RWPE1 (cell line): Measurements from ENCODE around the gene ZNF860.

Source experiments
- CTCF ChIA-PET: fragments of 350-600 bp; sonication (Branson Sonifier 250); formaldehyde crosslinking; extraction: SDS; loops from one replicate; lab custom pipeline; 2021; lab: Yijun Ruan, JAX
- POLR2A ChIA-PET: fragments of 400-600 bp; formaldehyde crosslinking; extraction: SDS; loops from one replicate; lab custom pipeline; 2020; ENCODE audit warnings: antibody characterized with exemption; ENCODE audit not compliant: low non-redundant PET; lab: Yijun Ruan, JAX
- DNase-seq: peaks from one replicate; pipeline ENCODE4 v3.0.0; 2012; ENCODE audit warnings: low spot score
- H3K27ac ChIP-seq: fragments of 450-650 bp; 2 replicates; pipeline ENCODE4 v1.5.1; 2017
- CTCF ChIP-seq: fragments of 450-650 bp; conservative IDR thresholded peaks from 2 replicates; pipeline ENCODE4 v1.5.1; 2017; ENCODE audit warnings: low read depth, mild to moderate bottlenecking

Gene ZNF860

GRCh38 chr3:31999907-32000439 is 18.4 kb downstream of the ZNF860 start:
- POLR2A ChIA-PET = no interaction called here
- H3K27ac ChIP-seq = no peak overlapping the region
- no peak for DNase-seq
- CTCF ChIA-PET = no interaction called here
- TF ChIP-seq CTCF = no peak

- ChIA-PET POLR2A (no interaction called here), CTCF (no interaction called here)
- no peak overlapping the region for H3K27ac ChIP-seq
- TF ChIP-seq CTCF = no peak
- DNase-seq = no peak
Observed at GRCh38 chr3:32000877-32001276, 19.3 kb downstream of the ZNF860 start.

GRCh38 chr3:32002561-32003368 is 21.2 kb downstream of the ZNF860 start:
- no peak for DNase-seq
- ChIA-PET CTCF (no interaction called here), POLR2A (no interaction called here)
- no peak for TF ChIP-seq CTCF
- H3K27ac ChIP-seq = no peak overlapping the region

GRCh38 chr3:32003380-32003779 is 21.8 kb downstream of the ZNF860 start:
- ChIA-PET CTCF (interaction anchor here (0.6 kb wide), 1 partner anchor 64 kb away, joined by 7 read pairs; no protein-coding TSS in a partner anchor), POLR2A (no interaction called here)
- no peak for TF ChIP-seq CTCF
- no peak for DNase-seq
- no peak overlapping the region for H3K27ac ChIP-seq

- POLR2A ChIA-PET = no interaction called here
- DNase-seq = no peak
- H3K27ac ChIP-seq = no peak overlapping the region
- CTCF ChIA-PET = interaction anchor here (0.6 kb wide), 1 partner anchor 65 kb away, joined by 7 read pairs; no protein-coding TSS in a partner anchor
- no peak for TF ChIP-seq CTCF
Observed at GRCh38 chr3:32004113-32004765, 22.7 kb downstream of the ZNF860 start.

GRCh38 chr3:32009101-32009500 is 27.6 kb downstream of the ZNF860 start:
- CTCF ChIA-PET = no interaction called here
- POLR2A ChIA-PET = no interaction called here
- TF ChIP-seq CTCF = no peak
- DNase-seq = peak; percentile 25
- H3K27ac ChIP-seq = no peak overlapping the region
